PC-9 (cell line): ENCODE measurements around the gene TMEM150C. TPM values are rescaled to one million over a fixed set of nuclear protein-coding genes. Genes with fewer than 3 reads are reported as not detected.

Experiments used
- BruUV-seq: library from RNA; stranded (reverse); fragments of 400-500 nt; replicated peaks from 2 replicates; lab custom pipeline; 2021; lab: Mats Ljungman, UMichigan
- CTCF ChIA-PET: fragments of 300-600 bp; sonication (Branson Sonifier 250); formaldehyde crosslinking; loops from one replicate; lab custom pipeline; 2022; ENCODE audit warnings: antibody characterized with exemption; lab: Charles Lee
- POLR2A ChIA-PET: fragments of 300-600 bp; sonication (Branson Sonifier 250); formaldehyde crosslinking; loops from one replicate; lab custom pipeline; 2022; ENCODE audit warnings: antibody characterized with exemption; ENCODE audit not compliant: unreplicated experiment; lab: Charles Lee
- DNase-seq, 2 experiments: peaks; one replicate each; pipeline versions ENCODE4 v3.0.0 to v3.0.0-alpha.2; 2015 to 2022; ENCODE audit warnings: mixed read lengths in 1 of 2
- H2AFZ ChIP-seq: fragments of 200-600 bp; sonication (generic); 2 replicates; pipeline ENCODE4 v1.8.1; 2017; ENCODE audit warnings: antibody characterized with exemption
- H3F3A ChIP-seq: fragments of 200-600 bp; sonication (generic); 2 replicates; pipeline ENCODE4 v1.8.1; 2017; ENCODE audit warnings: antibody characterized with exemption, mild to moderate bottlenecking, low read depth; ENCODE audit not compliant: insufficient read depth
- H3K27ac ChIP-seq: fragments of 200-600 bp; sonication (generic); 2 replicates; pipeline ENCODE4 v1.6.1; 2016; ENCODE audit warnings: mixed run types
- H3K27me3 ChIP-seq: fragments of 200-600 bp; sonication (generic); 2 replicates; pipeline ENCODE4 v1.6.1; 2016; ENCODE audit warnings: low read depth, mixed run types; ENCODE audit not compliant: insufficient read depth
- H3K36me3 ChIP-seq: fragments of 200-600 bp; sonication (generic); 2 replicates; pipeline ENCODE4 v1.6.1; 2016; ENCODE audit warnings: low read depth, mixed run types
- H3K4me1 ChIP-seq: fragments of 200-600 bp; sonication (generic); replicated peaks from 2 replicates; pipeline ENCODE4 v1.6.1; 2016; ENCODE audit warnings: mixed run types; ENCODE audit not compliant: insufficient read depth
- H3K4me2 ChIP-seq: fragments of 200-600 bp; sonication (generic); 2 replicates; pipeline ENCODE4 v1.6.1; 2017; ENCODE audit warnings: mixed run types
- H3K4me3 ChIP-seq: fragments of 200-600 bp; sonication (generic); 2 replicates; pipeline ENCODE4 v1.6.1; 2016; ENCODE audit warnings: mixed run types
- H3K79me2 ChIP-seq: fragments of 200-600 bp; sonication (generic); 2 replicates; pipeline ENCODE4 v1.6.1; 2017; ENCODE audit warnings: low read depth, mixed run types
- H3K9me2 ChIP-seq: fragments of 200-600 bp; sonication (generic); 2 replicates; pipeline ENCODE4 v1.8.1; 2017; ENCODE audit warnings: mild to moderate bottlenecking; ENCODE audit not compliant: insufficient read depth
- H3K9me3 ChIP-seq: fragments of 200-600 bp; sonication (generic); 2 replicates; pipeline ENCODE4 v1.8.1; 2016; ENCODE audit warnings: low read depth; ENCODE audit not compliant: insufficient read depth
- H4K20me1 ChIP-seq: fragments of 200-600 bp; sonication (generic); 2 replicates; pipeline ENCODE4 v1.8.1; 2017; ENCODE audit not compliant: insufficient read depth
- CTCF ChIP-seq: fragments of 200-600 bp; sonication (generic); conservative IDR thresholded peaks from 2 replicates; pipeline ENCODE4 v1.6.1; 2017; ENCODE audit warnings: mixed run types, antibody characterized with exemption, mild to moderate bottlenecking, moderate library complexity
- EZH2 ChIP-seq: fragments of 200-600 bp; sonication (generic); IDR thresholded peaks from 2 replicates; pipeline ENCODE4 v1.8.0; 2017; ENCODE audit warnings: antibody characterized with exemption, low read depth
- intact Hi-C: fragments of 100-400 bp; cut with micrococcal nuclease; formaldehyde crosslinking; loops from one replicate; pipeline ENCODE4 v1.10.0; 2022; ENCODE audit not compliant: unreplicated experiment
- total RNA-seq: library from RNA; stranded (reverse); gene quantifications from 2 replicates; pipeline ENCODE4 v1.2.3, GENCODE V29; 2021

Gene TMEM150C
- total RNA-seq, 1 experiment from 2014 or later: 0.74 TPM

- CTCF ChIA-PET: no interaction called here
- peaks cover 3% of the 10 kb centered on the region; the same call in 1 of the 2 replicates for H3K36me3 ChIP-seq
- H4K20me1 ChIP-seq: no peaks in the 10 kb centered on the region
- H3K4me3 ChIP-seq: no peak overlapping the region
- no peak for DNase-seq
- BruUV-seq: no TSS peak
- no peak for TF ChIP-seq EZH2
- TF ChIP-seq CTCF: no peak
- no peaks in the 10 kb centered on the region for H3F3A ChIP-seq
- H3K4me1 ChIP-seq: no peaks in the 10 kb centered on the region
- H3K79me2 ChIP-seq: no peaks in the 10 kb centered on the region
- H2AFZ ChIP-seq: no peak overlapping the region
- H3K4me2 ChIP-seq: no peak overlapping the region
- H3K9me3 ChIP-seq: no peaks in the 10 kb centered on the region
- H3K27ac ChIP-seq: no peak overlapping the region
- H3K27me3 ChIP-seq: no peaks in the 10 kb centered on the region
- intact Hi-C loops: no loop called here
- no peaks in the 10 kb centered on the region for H3K9me2 ChIP-seq
- POLR2A ChIA-PET: no interaction called here
These were observed 109.8 kb downstream of the TMEM150C start for GRCh38 chr4:82452026-82452425.

DNA sequence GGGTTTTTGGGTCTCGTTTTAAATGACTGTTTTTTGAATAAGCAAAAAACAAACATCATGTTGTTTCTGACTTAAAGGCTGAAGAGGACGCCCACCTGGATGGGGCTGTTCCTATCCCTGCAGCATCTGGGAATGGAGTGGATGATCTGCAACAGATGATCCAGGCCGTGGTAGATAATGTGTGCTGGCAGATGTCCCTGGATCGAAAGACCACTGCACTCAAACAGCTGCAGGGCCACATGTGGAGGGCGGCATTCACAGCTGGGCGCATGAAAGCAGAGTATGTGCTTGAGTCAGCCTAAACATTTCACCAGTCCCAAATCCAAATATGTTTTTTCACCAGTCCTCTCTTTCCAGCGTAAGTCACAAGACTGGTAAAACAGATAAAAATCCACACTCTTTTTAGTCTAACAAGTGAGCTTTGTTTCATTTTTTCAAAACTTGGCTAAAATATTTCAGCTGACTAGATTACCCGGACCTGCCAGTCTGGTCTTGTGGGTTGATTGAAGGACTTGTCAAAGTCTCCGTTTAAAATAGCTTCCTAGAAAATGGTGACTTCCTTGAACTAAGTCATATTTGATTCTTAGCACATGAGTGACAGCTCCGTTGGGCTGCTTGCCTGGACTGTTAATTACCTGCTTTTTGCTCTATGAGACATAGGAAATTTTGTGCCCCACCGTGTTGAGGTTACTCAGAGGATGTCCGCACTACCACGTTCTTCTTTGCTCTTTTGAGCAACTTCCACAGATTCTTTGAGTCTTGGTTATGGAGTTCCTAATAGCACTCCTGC is 110.6 kb downstream of the TMEM150C start:
- TF ChIP-seq CTCF (no peak), EZH2 (no peak)
- Histone ChIP-seq H3K27ac (no peak overlapping the region), H2AFZ (no peak overlapping the region), H3K36me3 (peaks cover 3% of the 10 kb centered on the region; the same call in 1 of the 2 replicates), H3K27me3 (no peaks in the 10 kb centered on the region), H3K4me2 (no peak overlapping the region), H3K4me3 (no peak overlapping the region), H3K79me2 (peaks cover 2% of the 10 kb centered on the region; the same call in 1 of the 2 replicates), H3F3A (no peaks in the 10 kb centered on the region), H3K9me3 (no peaks in the 10 kb centered on the region), H4K20me1 (no peaks in the 10 kb centered on the region), H3K9me2 (no peaks in the 10 kb centered on the region), H3K4me1 (no peaks in the 10 kb centered on the region)
- ChIA-PET CTCF (interaction anchor here (0.5 kb wide), 1 partner anchor 11 kb away, joined by 8 read pairs; no protein-coding TSS in a partner anchor), POLR2A (no interaction called here)
- no TSS peak for BruUV-seq
- DNase-seq: no peak
- intact Hi-C loops: no loop called here

- intact Hi-C loops: no loop called here
- Histone ChIP-seq H3K9me2 (no peaks in the 10 kb centered on the region), H3K9me3 (no peaks in the 10 kb centered on the region), H4K20me1 (no peaks in the 10 kb centered on the region), H3K27ac (no peak overlapping the region), H3F3A (no peaks in the 10 kb centered on the region), H2AFZ (no peak overlapping the region), H3K27me3 (no peaks in the 10 kb centered on the region), H3K4me3 (no peak overlapping the region), H3K36me3 (peaks cover 3% of the 10 kb centered on the region; the same call in 1 of the 2 replicates), H3K4me2 (no peak overlapping the region), H3K79me2 (peaks cover 20% of the 10 kb centered on the region; the same call in 1 of the 2 replicates), H3K4me1 (no peaks in the 10 kb centered on the region)
- TF ChIP-seq CTCF (no peak), EZH2 (no peak)
- ChIA-PET CTCF (no interaction called here), POLR2A (no interaction called here)
- no peak for DNase-seq
- no TSS peak for BruUV-seq
These were observed 113.9 kb downstream of the TMEM150C start for GRCh38 chr4:82447886-82448285.
